ENCODE results near the gene NDUFAF2. TPM values are rescaled to one million over a fixed set of nuclear protein-coding genes. Genes with fewer than 3 reads are reported as not detected.

NDUFAF2 gene
- total RNA-seq, 2 donors from 2014 or later: 13.7 to 19.4 TPM

GRCh38 chr5:61151893-61152292, 206.9 kb downstream of the NDUFAF2 start:
- DNase-seq: no peak
- no peaks in the 10 kb centered on the region for H3K4me1 ChIP-seq
- no peaks in the 10 kb centered on the region for H3K27me3 ChIP-seq
- 91 to 94% methylated on average over 2 of the region's 2 CpGs for WGBS, 2 donors
- intact Hi-C loops (cut with DNase I): no loop called here
- TF ChIP-seq CTCF (IDR thresholded peaks at IDR 0.05) (no peak), POLR2A (IDR thresholded peaks at IDR 0.05) (no peak)
- H3K27ac ChIP-seq: no peak overlapping the region
- ATAC-seq: no peak
- H3K9me3 ChIP-seq: no peaks in the 10 kb centered on the region
- H3K4me3 ChIP-seq: no peak overlapping the region
- H3K36me3 ChIP-seq (replicated peaks in 1 of 2; ENCODE audit: insufficient read depth in 1 of 2, low read depth in 2 of 2): no peaks in the 10 kb centered on the region

GRCh38 chr5:61159070-61159469, 214.1 kb downstream of the NDUFAF2 start:
- TF ChIP-seq CTCF (IDR thresholded peaks at IDR 0.05): no peak
- TF ChIP-seq POLR2A (IDR thresholded peaks at IDR 0.05): no peak
- Histone ChIP-seq H3K27me3 (no peaks in the 10 kb centered on the region), H3K4me1 (peaks cover 28% of the 10 kb centered on the region), H3K36me3 (replicated peaks in 1 of 2; ENCODE audit: insufficient read depth in 1 of 2, low read depth in 2 of 2) (peaks cover 0 to 2% of the 10 kb centered on the region in 2 donors), H3K4me3 (no peak overlapping the region), H3K9me3 (no peaks in the 10 kb centered on the region), H3K27ac (no peak overlapping the region)
- no peak for DNase-seq
- no peak for ATAC-seq
- 50 to 52% methylated on average over 3 of the region's 3 CpGs for WGBS, 2 donors
- intact Hi-C loops (cut with DNase I): no loop called here

- H3K4me1 ChIP-seq: peaks cover 34% of the 10 kb centered on the region
- no peak for DNase-seq
- intact Hi-C loops (cut with DNase I): loop anchor here (10.0 kb wide), 1 partner anchor 165 kb away; no protein-coding TSS in a partner anchor
- WGBS, 2 donors: 46 to 54% methylated on average over 4 of the region's 4 CpGs
- no peak for TF ChIP-seq CTCF (IDR thresholded peaks at IDR 0.05)
- TF ChIP-seq POLR2A (IDR thresholded peaks at IDR 0.05): no peak
- H3K9me3 ChIP-seq: no peaks in the 10 kb centered on the region
- H3K27ac ChIP-seq: no peak overlapping the region
- no peak overlapping the region for H3K4me3 ChIP-seq
- peaks cover 0 to 2% of the 10 kb centered on the region in 2 donors for H3K36me3 ChIP-seq (replicated peaks in 1 of 2; ENCODE audit: insufficient read depth in 1 of 2, low read depth in 2 of 2)
- no peaks in the 10 kb centered on the region for H3K27me3 ChIP-seq
- no peak for ATAC-seq
These were observed 214.8 kb downstream of the NDUFAF2 start for GRCh38 chr5:61159836-61160235.

- intact Hi-C loops (cut with DNase I): loop anchor here (10.0 kb wide), 1 partner anchor 164 kb away; no protein-coding TSS in a partner anchor
- Histone ChIP-seq H3K27me3 (no peaks in the 10 kb centered on the region), H3K9me3 (no peaks in the 10 kb centered on the region), H3K36me3 (replicated peaks in 1 of 2; ENCODE audit: insufficient read depth in 1 of 2, low read depth in 2 of 2) (peaks cover 0 to 2% of the 10 kb centered on the region in 2 donors), H3K4me3 (no peak overlapping the region), H3K4me1 (peaks cover 34% of the 10 kb centered on the region), H3K27ac (no peak overlapping the region)
- 80 to 81% methylated on average over 3 of the region's 3 CpGs for WGBS, 2 donors
- DNase-seq: no peak
- TF ChIP-seq CTCF (IDR thresholded peaks at IDR 0.05): no peak
- no peak for ATAC-seq
These were observed 215.5 kb downstream of the NDUFAF2 start for GRCh38 chr5:61160497-61160896.

Measured in body of pancreas (tissue), 4 donors.